Ammon's horn (tissue), 1 donor: ENCODE results near the gene HEXIM1.

Source experiments
- DNase-seq: peaks from one replicate; pipeline ENCODE4 v3.0.0-alpha.2; 2016; ENCODE audit warnings: low spot score

HEXIM1 gene

DNA sequence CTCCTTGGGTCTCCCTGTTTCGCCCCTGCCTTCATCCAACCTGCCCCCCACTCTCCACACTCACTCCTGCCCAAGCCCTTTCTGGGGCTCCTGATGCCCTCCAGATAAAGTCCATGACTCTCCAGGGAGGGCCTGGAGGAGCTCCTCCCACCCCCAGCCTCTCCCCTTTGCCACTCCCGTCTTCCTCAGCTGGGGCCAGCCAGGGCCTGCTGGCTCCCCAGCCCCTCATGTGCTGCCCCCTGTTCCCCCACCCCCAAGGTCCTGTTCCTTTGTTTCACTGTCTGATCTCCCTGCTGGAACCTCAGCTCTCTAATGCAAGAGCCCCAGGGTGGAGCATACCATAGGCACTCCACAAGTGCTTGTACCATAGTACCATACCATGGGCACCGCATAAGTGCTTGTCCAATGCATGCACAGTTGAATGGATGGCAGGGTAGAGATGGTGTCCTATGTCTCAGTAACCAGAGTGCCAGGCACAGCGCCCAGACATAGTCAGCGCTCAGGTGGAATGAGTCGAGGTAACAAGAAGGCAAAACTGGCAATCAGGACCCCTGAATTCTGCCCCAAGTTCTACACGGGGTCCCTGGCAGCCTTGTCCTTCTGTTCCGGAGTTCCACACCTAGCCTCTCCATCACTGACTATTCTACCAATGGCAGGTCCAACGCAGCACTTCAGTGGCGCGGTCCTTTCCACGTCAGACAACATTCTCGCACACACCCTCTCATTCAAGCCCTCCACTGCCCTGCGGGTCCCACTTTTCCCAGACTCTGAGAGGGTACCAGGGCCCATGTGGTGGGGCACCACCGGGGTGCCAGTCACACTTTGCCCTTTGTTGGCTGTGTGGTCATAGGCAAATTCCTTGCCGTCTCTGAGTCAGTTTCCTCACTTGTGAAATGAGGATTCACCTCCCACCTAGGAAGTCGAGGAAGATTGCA, 17.3 kb upstream of the HEXIM1 start:
- DNase-seq = no peak

DNA sequence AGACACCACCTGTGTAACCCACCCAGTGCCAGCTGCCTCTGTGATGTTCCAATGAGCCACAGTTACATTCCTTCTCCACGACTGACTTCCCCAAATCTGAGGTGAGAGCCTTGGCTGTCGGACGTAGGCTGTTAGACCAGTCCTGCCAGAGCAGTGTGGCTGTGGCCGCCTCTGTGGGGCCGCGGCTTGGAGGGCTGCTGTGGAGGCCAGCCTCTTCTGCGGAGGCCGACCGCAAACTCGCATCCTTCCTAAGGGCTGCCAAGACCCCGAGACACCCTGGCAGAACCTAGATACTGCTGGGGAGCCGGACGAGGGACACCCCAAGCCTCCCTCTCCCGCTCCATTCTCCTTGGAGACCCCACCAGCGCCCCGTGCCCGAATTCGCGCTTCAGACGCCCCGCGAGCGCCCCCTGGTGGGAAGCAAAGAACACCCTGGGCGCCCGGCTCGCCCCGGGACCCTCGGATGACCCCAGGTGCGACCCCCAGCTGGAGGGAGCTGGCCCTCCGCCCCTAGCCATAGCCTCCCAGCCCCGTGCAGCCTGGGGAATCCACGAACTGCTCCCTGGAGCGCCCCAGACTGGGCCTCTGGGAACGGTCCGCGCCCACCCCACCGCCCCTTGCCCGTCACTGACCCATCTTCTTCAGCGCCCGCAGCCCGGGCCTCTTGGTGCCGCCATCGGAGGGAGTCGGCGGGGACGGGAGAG, 16.5 kb upstream of the HEXIM1 start:
- no peak for DNase-seq

DNA sequence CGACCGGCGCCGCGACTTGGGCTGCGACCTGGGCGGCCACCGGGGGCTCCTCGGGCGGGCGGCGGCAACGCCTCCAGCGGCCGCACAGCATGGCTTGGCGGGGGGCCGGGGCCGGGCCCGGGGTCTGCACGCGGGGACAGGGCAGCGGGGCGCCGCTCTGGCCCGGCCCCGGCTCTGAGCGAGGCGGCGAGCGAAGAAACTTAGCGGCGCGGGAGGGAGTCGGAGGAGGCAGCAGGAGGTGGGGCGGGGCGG, 16.0 kb upstream of the HEXIM1 start, which contains the start of gene PLCD3:
Gene PLCD3, minus strand, starts transcription at position 196 of the 252 bp plus-strand sequence. Its CDS starts 105 bp downstream, at position 91.
- DNase-seq = no peak

DNA sequence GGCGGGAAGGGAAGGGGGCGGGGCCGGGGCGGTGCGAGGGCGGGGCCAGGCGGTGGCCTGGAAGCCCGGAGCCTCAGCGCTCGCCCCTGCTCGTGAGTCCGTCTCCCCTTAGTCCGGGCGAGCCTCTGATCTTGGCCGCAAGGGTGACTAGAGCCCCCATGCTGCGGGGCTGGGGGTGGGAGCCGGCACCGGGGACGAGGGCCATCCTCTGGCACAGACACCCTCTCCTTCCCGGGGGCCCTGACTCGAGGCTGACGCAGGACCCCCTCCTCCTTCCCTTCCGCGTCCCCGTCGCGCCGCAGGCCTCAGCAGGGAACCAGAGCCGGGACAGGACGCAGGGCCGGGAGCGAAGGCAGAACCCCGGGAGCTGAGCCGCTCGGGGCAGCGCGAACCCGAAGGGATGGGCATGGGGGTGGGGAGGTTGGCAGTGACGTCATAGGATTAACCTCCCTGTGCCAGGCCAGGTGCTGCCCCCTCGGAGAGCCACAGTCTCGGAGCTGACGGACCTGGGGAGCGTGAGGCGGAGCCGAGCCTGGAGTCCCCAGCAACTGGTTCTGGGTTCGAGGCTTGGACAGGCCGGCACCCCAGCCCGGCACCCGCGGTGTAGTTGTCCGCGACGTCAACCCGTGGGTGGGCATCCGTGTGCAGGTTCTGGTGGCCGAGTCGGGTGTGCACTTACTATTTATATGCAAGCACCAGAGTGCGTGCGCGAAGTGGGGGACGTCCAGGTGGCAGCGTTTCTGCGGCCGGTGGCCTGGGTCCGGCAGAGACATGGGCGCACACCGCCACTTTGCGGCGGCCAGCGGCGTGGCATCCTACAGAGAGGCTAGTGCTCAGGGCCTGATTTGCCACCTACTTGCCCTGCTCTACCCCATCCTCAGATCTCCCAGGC, 15.5 kb upstream of the HEXIM1 start:
- peak; percentile 86 for DNase-seq

DNA sequence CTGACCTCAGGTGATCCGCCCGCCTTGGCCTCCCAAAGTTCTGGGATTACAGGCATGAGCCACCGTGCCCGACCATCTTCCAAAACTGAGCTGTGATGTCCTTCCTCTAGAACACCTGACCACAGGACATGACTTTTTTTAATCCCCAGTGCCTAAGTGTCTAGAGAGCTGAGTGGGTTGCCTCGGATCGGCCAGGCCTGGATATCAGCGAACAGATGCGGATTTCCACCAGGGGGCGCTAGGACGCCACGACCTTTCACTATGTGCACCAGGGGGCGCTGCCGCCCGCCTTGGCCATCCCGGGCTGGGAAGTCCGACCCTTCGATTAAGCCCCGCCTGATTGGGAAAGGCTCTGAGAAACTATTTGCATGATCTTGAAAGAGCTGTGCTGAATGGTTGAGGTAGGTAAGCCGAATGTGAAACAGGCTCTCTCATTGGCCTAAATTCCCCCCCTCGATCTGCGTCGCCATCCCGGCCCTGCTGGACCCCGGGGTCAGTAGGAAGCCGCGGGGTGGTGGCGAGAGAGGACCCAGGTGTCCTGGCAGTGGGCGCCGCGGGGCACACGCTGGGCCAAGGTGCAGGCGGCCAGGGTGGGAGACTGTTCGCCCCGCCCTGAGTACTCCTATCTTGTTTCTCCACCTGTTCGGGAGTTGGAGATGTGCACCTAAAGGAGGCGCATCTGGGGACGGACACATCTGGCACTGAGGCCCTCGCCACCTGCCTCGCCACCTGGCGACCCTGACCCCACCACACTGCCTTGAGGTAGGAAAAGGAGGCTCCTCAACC, 12.9 kb upstream of the HEXIM1 start, which contains the start of gene ACBD4:
Gene ACBD4, plus strand, starts transcription at position 496 of the 786 bp plus-strand sequence. CDS start 458 bp downstream, outside the sequence.
- peak; percentile 96 for DNase-seq

DNA sequence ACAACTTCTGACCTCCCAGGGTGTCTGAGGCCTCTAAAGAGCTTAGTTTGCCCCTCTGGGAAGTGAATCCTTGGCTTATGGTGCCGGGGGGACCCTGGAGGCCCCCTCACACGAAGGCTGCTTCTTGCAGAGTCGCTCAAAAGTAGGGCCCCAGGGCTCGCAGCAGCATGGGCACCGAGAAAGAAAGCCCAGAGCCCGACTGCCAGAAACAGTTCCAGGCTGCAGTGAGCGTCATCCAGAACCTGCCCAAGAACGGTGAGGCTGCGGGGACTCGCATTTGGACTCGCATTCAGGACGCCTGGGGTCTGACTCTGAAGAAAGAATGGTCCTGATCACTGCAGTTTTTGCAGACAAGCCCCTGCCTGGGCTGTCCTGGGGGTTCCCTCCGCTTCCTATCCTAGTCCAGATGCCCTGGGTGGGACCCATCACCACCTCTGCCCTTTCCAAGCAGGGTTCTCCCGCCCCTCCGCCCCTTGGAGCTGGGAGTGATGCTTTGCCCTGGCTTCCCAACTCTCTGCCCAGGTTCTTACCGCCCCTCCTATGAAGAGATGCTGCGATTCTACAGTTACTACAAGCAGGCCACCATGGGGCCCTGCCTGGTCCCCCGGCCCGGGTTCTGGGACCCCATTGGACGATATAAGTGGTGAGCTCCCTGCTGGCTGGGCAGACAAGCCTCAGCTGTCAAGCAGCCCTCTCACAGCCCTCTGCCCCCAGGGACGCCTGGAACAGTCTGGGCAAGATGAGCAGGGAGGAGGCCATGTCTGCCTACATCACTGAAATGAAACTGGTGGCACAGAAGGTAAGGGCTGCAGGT, 12.1 kb upstream of the HEXIM1 start:
- DNase-seq = peak; percentile 26

DNA sequence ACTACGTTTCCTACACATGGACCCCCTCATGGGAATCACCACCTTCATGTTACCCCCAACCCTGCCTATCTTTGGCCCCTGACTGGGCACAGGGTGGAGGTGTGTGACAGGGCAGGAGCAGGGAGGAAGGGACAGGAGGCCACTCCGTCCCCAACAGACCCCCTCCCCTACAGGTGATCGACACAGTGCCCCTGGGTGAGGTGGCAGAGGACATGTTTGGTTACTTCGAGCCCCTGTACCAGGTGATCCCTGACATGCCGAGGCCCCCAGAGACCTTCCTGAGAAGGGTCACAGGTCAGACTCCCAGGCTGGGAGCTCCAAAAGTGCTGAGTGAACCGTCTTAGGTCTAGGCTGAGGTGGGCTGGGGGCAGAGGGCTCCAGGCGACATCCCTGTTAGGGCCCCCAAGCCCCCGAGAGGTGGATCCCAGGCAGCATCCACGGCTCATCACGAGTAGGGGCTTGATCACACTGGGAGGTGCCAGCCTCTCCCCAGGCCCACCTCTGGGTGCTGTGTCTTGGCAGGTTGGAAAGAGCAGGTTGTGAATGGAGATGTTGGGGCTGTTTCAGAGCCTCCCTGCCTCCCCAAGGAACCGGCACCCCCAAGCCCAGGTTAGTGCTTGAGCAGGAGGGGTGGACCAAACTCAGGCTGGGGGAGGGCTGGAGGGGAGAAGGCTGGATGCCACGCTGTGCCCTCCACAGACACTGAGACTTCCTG, 11.3 kb upstream of the HEXIM1 start:
- DNase-seq = peak; percentile 6

DNA sequence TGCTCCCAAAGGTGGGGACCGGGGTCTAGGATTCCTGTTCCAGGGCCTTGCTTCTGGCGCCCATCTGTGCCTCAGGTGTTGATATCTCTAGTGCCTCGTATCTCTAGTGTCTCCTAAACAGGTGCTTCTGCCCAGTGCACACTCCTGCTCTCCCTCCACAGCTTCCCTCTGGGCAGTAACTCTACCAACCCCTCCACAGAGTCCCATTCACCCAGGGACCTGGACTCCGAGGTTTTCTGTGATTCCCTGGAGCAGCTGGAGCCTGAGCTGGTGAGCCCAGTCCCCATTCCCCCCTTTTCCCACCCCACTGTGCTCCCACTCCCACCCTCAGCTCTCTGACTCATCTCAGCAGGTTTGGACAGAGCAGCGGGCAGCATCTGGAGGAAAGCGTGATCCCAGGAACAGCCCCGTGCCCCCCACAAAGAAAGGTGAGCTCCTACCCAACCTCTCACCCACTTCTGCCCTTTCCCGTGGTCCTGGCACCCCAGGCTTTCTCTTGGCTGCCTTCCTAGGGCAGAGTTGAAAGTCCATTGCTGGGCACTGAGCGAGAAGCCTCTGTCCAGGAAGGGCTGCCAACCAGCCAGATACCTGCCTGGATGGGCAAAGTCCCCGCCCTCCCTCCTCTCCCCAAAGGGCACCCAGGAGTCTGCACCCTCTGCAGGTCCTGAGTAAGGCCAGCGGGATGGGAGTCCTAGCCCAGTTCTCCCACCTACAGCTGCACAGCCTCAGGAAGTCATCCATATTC, 10.5 kb upstream of the HEXIM1 start:
- no peak for DNase-seq

DNA sequence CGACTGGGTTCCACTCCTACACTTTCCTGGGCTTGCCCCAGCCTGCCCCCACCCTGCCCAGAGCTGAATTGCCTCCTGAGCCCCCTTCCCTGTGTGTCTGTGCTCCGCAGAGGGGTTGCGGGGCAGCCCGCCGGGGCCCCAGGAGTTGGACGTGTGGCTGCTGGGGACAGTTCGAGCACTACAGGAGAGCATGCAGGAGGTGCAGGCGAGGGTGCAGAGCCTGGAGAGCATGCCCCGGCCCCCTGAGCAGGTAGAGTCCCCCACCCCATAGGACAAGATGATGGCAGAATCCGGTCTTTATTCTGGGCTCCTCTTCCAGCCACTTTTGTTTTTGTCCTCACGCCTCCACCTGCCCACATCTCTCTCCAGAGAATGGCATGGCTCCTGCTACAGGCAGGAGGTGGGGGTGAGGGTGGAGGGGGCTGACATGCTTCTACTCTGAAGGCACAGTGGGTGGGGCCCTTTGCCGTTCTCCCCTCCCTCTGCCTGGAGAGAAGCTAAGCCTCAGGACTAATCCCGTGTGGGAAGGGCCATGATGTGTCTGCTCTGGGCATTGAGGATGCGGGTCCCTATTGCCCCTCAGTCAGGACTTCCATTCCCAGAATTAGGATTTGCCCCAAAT, 9.3 kb upstream of the HEXIM1 start:
- no peak for DNase-seq

DNA sequence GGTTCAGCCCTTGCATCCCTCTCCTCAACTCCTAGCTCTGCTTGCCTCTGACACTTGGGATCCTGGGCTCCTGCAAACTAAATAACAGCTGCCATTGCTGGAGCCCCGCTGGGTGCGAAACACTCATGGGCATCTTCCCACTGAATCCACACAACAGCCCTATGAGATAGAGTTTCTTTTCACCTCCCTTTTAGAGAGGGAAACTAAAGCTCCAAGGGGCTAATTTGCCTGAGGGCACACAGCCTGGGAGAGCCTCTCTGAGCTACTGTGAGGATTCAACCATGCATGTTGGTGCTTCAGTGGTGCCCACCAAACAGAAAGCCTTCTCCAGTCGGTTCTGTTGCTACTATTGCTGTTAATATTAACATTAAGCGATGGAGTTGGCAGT, 8.7 kb upstream of the HEXIM1 start:
- DNase-seq = no peak

DNA sequence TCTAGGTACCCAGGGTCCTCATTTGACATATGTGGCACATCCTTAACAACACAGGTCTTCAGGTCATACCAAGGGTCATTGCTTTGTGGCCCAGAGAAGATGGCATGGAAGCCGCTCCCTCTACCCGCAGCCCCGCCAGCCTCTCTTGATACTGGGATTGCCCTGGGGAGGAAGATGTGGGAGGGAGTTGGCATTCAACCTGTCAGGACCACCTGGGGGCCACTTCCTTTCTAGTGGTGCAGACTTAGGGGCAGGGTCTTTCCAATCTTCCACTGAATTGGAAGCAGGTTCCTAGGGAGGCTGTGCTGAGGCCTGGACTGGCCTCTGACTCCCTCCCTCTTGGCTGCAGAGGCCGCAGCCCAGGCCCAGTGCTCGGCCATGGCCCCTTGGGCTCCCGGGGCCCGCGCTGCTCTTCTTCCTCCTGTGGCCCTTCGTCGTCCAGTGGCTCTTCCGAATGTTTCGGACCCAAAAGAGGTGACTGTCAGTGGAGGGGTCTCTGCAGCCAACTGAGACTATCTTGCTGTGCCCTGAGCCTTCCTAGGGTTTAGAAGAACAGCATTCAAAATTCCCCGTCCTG, 5.1 kb upstream of the HEXIM1 start:
- no peak for DNase-seq

DNA sequence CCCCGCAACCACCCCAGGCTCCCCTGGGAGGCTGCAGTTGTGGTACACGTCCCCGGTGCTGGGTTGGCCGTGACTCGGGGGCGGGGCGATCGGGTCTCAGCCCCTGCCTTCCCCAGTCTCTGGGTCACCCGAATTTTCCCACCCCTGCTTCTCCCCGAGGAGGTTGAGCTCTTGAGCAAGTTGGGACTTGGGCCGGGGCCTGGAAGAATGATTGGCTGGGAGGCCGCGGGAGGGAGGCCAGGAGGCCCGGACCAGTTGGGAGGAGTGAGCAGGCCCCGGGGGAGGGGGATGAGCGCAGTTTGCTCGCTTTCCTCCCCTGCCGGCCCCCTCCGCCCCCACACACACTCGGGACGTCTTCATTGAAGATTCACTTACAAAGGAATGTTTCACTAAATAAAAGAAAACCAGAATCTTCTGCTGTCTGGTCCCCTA, 4.5 kb upstream of the HEXIM1 start:
- DNase-seq = peak; percentile 72

DNA sequence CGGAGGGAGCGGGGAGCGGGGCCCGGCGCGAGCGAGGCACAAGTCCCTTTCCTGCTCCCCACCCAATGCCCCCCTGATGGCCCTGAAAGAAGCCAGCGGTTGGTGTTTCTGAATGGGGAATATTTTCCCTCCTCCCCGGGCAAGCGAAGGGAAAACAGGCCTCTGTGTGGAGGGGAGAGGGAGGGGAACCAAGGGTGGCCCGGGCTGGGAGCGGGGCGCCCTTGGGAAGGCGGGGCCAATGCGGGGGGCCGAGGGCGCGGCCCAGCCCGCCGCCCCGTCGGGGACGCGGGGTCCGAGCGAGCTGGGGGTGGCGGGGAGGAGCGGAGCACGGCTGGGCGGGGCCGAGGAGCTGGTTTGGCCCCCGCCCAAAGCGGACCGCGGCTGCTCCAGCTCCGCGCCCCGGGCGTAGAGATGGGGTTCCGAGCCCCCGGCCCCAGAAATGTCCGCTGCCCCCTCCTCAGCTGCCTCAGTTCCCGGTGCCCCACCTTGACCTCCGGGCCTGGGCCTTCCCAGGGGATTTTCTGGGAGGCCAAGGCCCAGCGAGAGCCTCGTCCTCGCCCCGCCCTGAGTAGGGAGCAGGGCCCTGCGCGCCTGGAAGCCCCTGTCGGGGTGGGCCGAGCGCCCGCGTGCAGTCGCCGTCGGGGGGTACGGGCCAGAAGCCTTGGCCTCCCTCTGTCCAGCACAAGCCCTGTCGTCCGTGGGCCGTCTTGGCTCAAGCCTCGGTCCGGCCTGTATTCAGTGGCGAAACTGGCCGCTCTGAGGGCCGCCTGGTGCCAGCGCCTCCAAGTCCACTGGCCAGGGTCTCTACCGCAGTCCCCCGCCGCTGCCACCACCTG, 3.9 kb upstream of the HEXIM1 start:
- DNase-seq = no peak

DNA sequence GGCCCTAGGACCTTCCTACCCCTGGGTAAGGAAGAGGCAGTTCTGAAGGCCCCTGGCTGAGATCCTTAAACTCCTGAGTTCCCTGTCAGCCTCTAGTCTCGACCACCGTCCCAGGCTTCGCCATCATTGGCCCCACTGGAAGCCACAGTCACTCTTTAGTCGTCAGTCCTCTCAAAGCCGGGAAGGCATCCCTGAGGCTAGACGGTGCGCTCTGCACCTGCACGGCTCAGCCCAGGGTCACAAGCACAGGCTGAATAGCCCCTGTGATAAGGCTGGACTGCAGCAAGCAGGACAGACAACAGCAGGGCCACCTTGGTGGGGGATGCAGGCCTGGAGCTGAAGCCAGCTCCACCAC, 3.3 kb upstream of the HEXIM1 start:
- DNase-seq = no peak

DNA sequence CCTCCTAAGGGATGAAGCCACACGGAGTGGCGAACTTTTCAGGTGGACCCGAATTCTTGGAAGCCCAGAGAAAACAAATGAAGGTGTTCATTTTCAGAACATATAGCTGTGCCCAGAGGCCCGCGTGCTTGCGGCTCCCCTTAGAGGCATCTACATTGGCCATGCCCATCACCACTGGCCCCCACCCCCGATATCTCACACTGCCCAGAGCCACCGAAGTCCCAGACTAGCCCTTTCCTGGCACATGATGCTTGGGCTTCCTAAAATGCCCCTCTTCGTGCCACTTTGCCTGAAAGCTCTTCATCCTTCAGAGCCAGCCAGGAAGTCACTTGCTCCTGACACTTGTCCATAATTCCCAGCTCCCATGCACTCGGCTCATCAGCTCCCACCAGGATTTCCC, 2.1 kb upstream of the HEXIM1 start:
- DNase-seq = no peak

DNA sequence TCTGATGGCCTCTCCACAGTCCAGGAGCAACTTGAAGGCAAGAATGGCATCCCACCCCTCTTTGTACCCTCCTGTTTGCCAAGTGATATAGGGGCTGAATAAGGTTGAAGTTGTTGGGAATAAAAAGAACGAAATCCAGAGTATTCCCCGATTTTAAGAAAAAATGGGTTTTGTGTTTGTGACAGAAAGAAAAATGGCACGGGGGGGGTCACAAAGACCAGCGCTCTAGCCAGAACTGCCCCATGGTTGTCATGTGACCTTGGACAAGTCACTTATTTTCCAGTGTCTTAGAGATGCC, 1.7 kb upstream of the HEXIM1 start:
- no peak for DNase-seq

DNA sequence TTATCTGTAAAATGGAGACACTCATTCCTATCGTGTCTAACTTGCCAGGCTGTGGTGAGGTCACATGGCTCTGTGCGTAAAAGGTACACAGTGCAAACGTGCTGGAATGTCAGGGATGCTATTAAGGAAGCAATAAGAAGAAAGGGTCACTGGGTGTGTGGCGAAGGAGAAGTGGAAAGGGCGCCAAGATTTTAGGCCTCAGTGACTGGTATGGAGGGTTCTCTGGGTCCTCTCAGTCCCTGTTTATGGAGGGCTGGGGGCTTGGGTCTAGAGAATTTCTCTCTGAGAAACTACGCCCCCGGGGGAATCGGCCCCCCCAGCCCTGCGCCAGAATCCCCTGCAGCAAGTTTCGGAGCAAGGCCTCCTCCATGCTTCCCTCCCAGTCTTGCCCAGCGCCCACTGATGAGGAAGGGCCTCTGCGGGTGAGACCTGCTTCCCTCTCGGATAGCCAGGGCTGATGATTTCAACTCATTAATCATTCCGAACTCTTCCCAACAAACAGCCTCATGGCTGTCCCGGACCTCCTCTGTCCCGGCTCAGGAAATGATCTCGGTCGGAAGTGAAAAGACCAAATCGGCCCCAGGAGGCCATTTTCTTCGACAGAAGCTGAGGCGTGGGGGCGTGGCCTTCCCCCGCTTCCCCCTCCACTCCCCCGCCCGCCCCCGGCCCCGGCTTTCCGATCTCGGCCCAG, 1.2 kb upstream of the HEXIM1 start:
- DNase-seq = no peak
